IPS DF 19.7 (cell line): Measurements from ENCODE around the gene PLCG2.

ENCODE experiments used
- DNase-seq: peaks from one replicate; pipeline ENCODE4 v3.0.0-alpha.2; 2013; ENCODE audit warnings: low read depth, low spot score

Gene PLCG2

GRCh38 chr16:81816351-81816750 lies 37.3 kb downstream of the PLCG2 start:
- no peak for DNase-seq

GRCh38 chr16:81816793-81817210 lies 37.7 kb downstream of the PLCG2 start:
- no peak for DNase-seq

- no peak for DNase-seq
Measured at GRCh38 chr16:81817296-81817695, 38.2 kb downstream of the PLCG2 start.

GRCh38 chr16:81817789-81818567 lies 38.9 kb downstream of the PLCG2 start:
- no peak for DNase-seq

- no peak for DNase-seq
Measured at GRCh38 chr16:81818568-81818896, 39.4 kb downstream of the PLCG2 start.

GRCh38 chr16:81818905-81819304 lies 39.8 kb downstream of the PLCG2 start:
- DNase-seq: no peak

- no peak for DNase-seq
Measured at GRCh38 chr16:81821436-81822128, 42.5 kb downstream of the PLCG2 start.

GRCh38 chr16:81823111-81823510 lies 44.0 kb downstream of the PLCG2 start:
- no peak for DNase-seq

GRCh38 chr16:81823734-81824133 lies 44.6 kb downstream of the PLCG2 start:
- DNase-seq: no peak

GRCh38 chr16:81826523-81826922 lies 47.4 kb downstream of the PLCG2 start:
- no peak for DNase-seq

GRCh38 chr16:81830845-81831540 lies 51.9 kb downstream of the PLCG2 start:
- no peak for DNase-seq

GRCh38 chr16:81831722-81832126 lies 52.6 kb downstream of the PLCG2 start:
- no peak for DNase-seq

GRCh38 chr16:81832801-81833547 lies 53.9 kb downstream of the PLCG2 start:
- DNase-seq: no peak

GRCh38 chr16:81833751-81834150 lies 54.7 kb downstream of the PLCG2 start:
- no peak for DNase-seq

GRCh38 chr16:81834868-81835267 lies 55.8 kb downstream of the PLCG2 start:
- DNase-seq: no peak

GRCh38 chr16:81836279-81837054 lies 57.4 kb downstream of the PLCG2 start:
- DNase-seq: no peak

- DNase-seq: no peak
Measured at GRCh38 chr16:81837312-81837751, 58.2 kb downstream of the PLCG2 start.

GRCh38 chr16:81838794-81839193 lies 59.7 kb downstream of the PLCG2 start:
- no peak for DNase-seq

- DNase-seq: no peak
Measured at GRCh38 chr16:81841722-81842121, 62.6 kb downstream of the PLCG2 start.

- DNase-seq: no peak
Measured at GRCh38 chr16:81842564-81843242, 63.6 kb downstream of the PLCG2 start.

GRCh38 chr16:81843243-81843582 lies 64.1 kb downstream of the PLCG2 start:
- DNase-seq: no peak
